IPS DF 6.9 (cell line): Measurements from ENCODE around the gene ANKS1B.
A peak's percentile ranks its signal among the peaks of the same experiment; 100 is the strongest.

Experiments
- DNase-seq: peaks from one replicate; pipeline ENCODE4 v3.0.0-alpha.2; 2013; ENCODE audit warnings: low read depth, low spot score
- H3K27ac ChIP-seq: one replicate; pipeline ENCODE4 v1.5.1; 2013; ENCODE audit warnings: low read length, control low read depth
- H3K27me3 ChIP-seq: 2 replicates; pipeline ENCODE4 v1.6.1; 2013; ENCODE audit warnings: mild to moderate bottlenecking, low read length; ENCODE audit not compliant: control insufficient read depth, insufficient read depth
- H3K36me3 ChIP-seq: 2 replicates; pipeline ENCODE4 v1.6.1; 2013; ENCODE audit warnings: low read length; ENCODE audit not compliant: control insufficient read depth, insufficient read depth
- H3K4me1 ChIP-seq: 2 replicates; pipeline ENCODE4 v1.6.1; 2013; ENCODE audit warnings: low read length; ENCODE audit not compliant: control insufficient read depth, insufficient read depth
- H3K4me3 ChIP-seq: 2 replicates; pipeline ENCODE4 v1.5.1; 2013; ENCODE audit warnings: mild to moderate bottlenecking, low read length
- H3K9me3 ChIP-seq: 2 replicates; pipeline ENCODE4 v1.6.1; 2013; ENCODE audit warnings: low read length, inconsistent platforms; ENCODE audit not compliant: control insufficient read depth, insufficient read depth
- WGBS: extraction: QIAGEN DNeasy Blood & Tissue Kit; methylation state at CpG from one replicate; pipeline ENCODE4 v1.1.7; 2013; ENCODE audit warnings: mixed read lengths, missing lambda C conversion rate; ENCODE audit not compliant: insufficient read length, insufficient coverage; 5-methylcytosine and 5-hydroxymethylcytosine counted together

The ANKS1B gene

GRCh38 chr12:98883231-98883630 is 1101.5 kb downstream of the ANKS1B start:
- Histone ChIP-seq H3K36me3 (no peaks in the 10 kb centered on the region), H3K4me3 (no peak overlapping the region), H3K4me1 (no peaks in the 10 kb centered on the region; the same call in 1 of the 2 replicates), H3K9me3 (no peaks in the 10 kb centered on the region), H3K27me3 (no peaks in the 10 kb centered on the region), H3K27ac (no peak overlapping the region)
- DNase-seq, result no peak
- WGBS, result no CpG with 5 or more reads among the region's 2 CpGs

DNA sequence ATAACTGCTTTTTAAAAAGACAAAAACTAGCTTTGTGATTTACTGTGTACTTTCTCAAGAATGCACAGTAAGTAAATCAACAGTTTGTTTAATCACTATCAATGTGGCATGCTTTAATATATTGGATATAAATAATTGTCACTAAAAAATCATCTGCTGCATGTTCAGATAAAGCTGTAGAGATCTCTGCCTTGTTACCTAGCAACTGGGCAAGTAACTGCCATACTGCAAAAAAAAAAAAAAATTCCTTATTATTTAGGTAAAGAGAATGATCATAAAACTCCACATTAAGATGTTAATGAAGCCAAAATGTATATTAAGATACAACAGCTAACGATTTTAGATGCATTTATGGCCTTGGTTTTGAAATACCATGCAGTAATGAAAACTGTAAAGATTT is 1102.2 kb downstream of the ANKS1B start:
- no peak for DNase-seq
- Histone ChIP-seq H3K36me3 (no peaks in the 10 kb centered on the region), H3K4me1 (no peaks in the 10 kb centered on the region), H3K9me3 (no peaks in the 10 kb centered on the region), H3K27me3 (no peaks in the 10 kb centered on the region), H3K4me3 (no peak overlapping the region), H3K27ac (no peak overlapping the region)
- WGBS, result no CpG with 5 or more reads among the region's 1 CpG

GRCh38 chr12:98873776-98874175 is 1111.0 kb downstream of the ANKS1B start:
- WGBS, result no CpG with 5 or more reads among the region's 1 CpG
- no peaks in the 10 kb centered on the region for H3K27me3 ChIP-seq
- no peak overlapping the region for H3K4me3 ChIP-seq
- H3K36me3 ChIP-seq, result no peaks in the 10 kb centered on the region
- H3K4me1 ChIP-seq, result no peaks in the 10 kb centered on the region
- H3K9me3 ChIP-seq, result no peaks in the 10 kb centered on the region
- DNase-seq, result no peak
- H3K27ac ChIP-seq, result no peak overlapping the region

DNA sequence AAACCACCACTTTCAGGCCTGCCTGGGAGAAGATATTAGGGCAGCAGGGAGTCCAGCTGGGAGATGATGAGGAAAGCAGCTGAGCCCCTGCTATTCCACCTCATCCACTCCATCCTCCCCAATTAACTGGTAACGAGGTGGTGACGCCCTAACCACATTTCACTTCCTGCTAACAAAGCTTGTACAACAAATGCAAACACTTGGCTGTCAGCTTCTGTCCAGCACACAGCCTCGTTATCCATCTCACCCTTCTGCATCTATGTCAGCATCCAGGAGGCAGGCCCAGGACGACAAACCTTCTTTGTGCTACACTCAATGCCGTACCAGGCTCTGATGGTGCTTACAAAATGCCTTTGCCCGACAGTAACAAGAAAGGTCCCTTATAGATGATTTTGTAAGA is 1114.2 kb downstream of the ANKS1B start:
- Histone ChIP-seq H3K36me3 (no peaks in the 10 kb centered on the region), H3K4me3 (no peak overlapping the region), H3K4me1 (no peaks in the 10 kb centered on the region), H3K27ac (no peak overlapping the region), H3K9me3 (no peaks in the 10 kb centered on the region), H3K27me3 (no peaks in the 10 kb centered on the region)
- no peak for DNase-seq
- WGBS, result no CpG with 5 or more reads among the region's 6 CpGs

- Histone ChIP-seq H3K4me3 (no peak overlapping the region), H3K36me3 (no peaks in the 10 kb centered on the region), H3K27ac (no peak overlapping the region), H3K27me3 (no peaks in the 10 kb centered on the region), H3K4me1 (no peaks in the 10 kb centered on the region), H3K9me3 (no peaks in the 10 kb centered on the region)
- WGBS, result no CpG with 5 or more reads among the region's 2 CpGs
- DNase-seq, result no peak
Observed at GRCh38 chr12:98869886-98870503, 1114.7 kb downstream of the ANKS1B start.

- Histone ChIP-seq H3K9me3 (no peaks in the 10 kb centered on the region), H3K27ac (no peak overlapping the region), H3K27me3 (no peaks in the 10 kb centered on the region), H3K4me3 (no peak overlapping the region), H3K4me1 (no peaks in the 10 kb centered on the region), H3K36me3 (no peaks in the 10 kb centered on the region)
- DNase-seq, result no peak
- WGBS, result no CpG with 5 or more reads among the region's 4 CpGs
Observed at GRCh38 chr12:98868538-98868937, 1116.2 kb downstream of the ANKS1B start.

DNA sequence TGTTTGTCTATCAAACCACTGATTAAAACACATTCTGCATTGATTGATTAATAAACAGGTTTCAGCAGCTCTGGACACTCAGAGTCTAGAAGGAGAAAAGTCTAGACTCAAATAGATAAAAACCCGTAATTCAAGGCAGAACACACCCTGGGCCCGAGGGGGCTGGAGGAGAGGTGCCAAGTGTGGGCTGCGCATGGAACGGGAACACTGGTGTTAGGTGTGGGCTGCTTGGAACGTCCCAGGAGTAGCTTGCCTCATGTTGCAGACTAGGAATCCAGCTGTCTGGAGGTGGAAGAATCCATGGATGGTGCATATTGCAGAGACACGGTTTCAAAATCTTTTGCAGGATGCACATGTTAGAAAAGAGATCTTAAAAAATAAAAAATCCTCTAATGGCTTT is 1116.7 kb downstream of the ANKS1B start:
- no peak for DNase-seq
- Histone ChIP-seq H3K4me3 (no peak overlapping the region), H3K36me3 (no peaks in the 10 kb centered on the region), H3K4me1 (no peaks in the 10 kb centered on the region), H3K27me3 (no peaks in the 10 kb centered on the region), H3K9me3 (no peaks in the 10 kb centered on the region), H3K27ac (no peak overlapping the region)
- WGBS, result no CpG with 5 or more reads among the region's 6 CpGs

- H3K27me3 ChIP-seq, result no peaks in the 10 kb centered on the region
- no peak for DNase-seq
- no peaks in the 10 kb centered on the region for H3K9me3 ChIP-seq
- no CpG with 5 or more reads among the region's 1 CpG for WGBS
- H3K4me3 ChIP-seq, result no peak overlapping the region
- H3K27ac ChIP-seq, result no peak overlapping the region
- no peaks in the 10 kb centered on the region for H3K36me3 ChIP-seq
- no peaks in the 10 kb centered on the region; the same call in 1 of the 2 replicates for H3K4me1 ChIP-seq
Observed at GRCh38 chr12:98864363-98864762, 1120.4 kb downstream of the ANKS1B start.

GRCh38 chr12:98863167-98863566 is 1121.6 kb downstream of the ANKS1B start:
- H3K27ac ChIP-seq, result no peak overlapping the region
- H3K36me3 ChIP-seq, result no peaks in the 10 kb centered on the region

DNA sequence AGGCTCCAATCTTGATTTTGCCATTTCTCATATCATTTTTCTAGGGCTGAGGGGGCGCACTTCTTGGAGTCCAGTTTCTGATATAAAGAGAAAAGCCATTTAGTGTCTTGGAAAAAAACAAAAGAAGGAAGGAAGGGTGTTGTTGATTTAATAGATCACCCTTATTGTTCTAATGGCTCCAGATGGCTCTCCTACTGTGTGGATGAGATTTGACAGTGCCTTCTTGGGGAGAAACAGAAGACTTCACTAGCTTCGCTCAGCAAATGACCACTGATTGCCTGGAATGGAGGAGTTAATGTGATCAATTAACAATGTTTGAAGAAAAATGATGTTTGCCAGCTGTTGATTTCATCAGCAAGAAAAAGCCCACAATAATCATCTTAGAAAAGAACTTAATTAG is 1123.5 kb downstream of the ANKS1B start:
- H3K27me3 ChIP-seq, result no peaks in the 10 kb centered on the region
- H3K9me3 ChIP-seq, result no peaks in the 10 kb centered on the region
- no peaks in the 10 kb centered on the region for H3K36me3 ChIP-seq
- DNase-seq, result no peak
- no peak overlapping the region for H3K4me3 ChIP-seq
- H3K27ac ChIP-seq, result no peak overlapping the region
- peaks cover 2% of the 10 kb centered on the region; the same call in 1 of the 2 replicates for H3K4me1 ChIP-seq
- no CpG with 5 or more reads among the region's 2 CpGs for WGBS

More at GRCh38 chr12:98863167-98863566, 1121.6 kb downstream of the ANKS1B start:
- DNase-seq, result no peak
- WGBS, result no CpG with 5 or more reads among the region's 3 CpGs
- Histone ChIP-seq H3K4me3 (no peak overlapping the region), H3K4me1 (no peaks in the 10 kb centered on the region; the same call in 1 of the 2 replicates), H3K9me3 (no peaks in the 10 kb centered on the region), H3K27me3 (no peaks in the 10 kb centered on the region)

GRCh38 chr12:98856897-98857540 is 1127.7 kb downstream of the ANKS1B start:
- no peak overlapping the region for H3K4me3 ChIP-seq
- no peaks in the 10 kb centered on the region for H3K27me3 ChIP-seq
- peaks cover 3% of the 10 kb centered on the region; the same call in 1 of the 2 replicates for H3K4me1 ChIP-seq
- no peaks in the 10 kb centered on the region for H3K9me3 ChIP-seq
- peak; percentile 67 for DNase-seq
- H3K27ac ChIP-seq, result no peak overlapping the region
- WGBS, result no CpG with 5 or more reads among the region's 4 CpGs
- no peaks in the 10 kb centered on the region for H3K36me3 ChIP-seq
